ENCODE measurements around the gene LDLRAP1.

The LDLRAP1 gene

GRCh38 chr1:25562928-25563283, 19.5 kb downstream of the LDLRAP1 start:
- Histone ChIP-seq H3K79me1 (ENCODE audit: low read length) (no peaks in the 10 kb centered on the region), H3K56ac (ENCODE audit: low read length) (no peak overlapping the region), H3K27me3 (ENCODE audit: insufficient read depth, low read length, poor library complexity) (no peaks in the 10 kb centered on the region), H3K4ac (ENCODE audit: low read depth, low read length) (no peak overlapping the region), H3K23ac (ENCODE audit: low read length) (no peak overlapping the region), H3K4me1 (ENCODE audit: control insufficient read depth, low read depth, low read length) (no peaks in the 10 kb centered on the region), H3K27ac (ENCODE audit: low read depth, low read length) (no peak overlapping the region), H4K8ac (ENCODE audit: low read depth, low read length) (no peak overlapping the region), H2BK5ac (ENCODE audit: low read length) (no peak overlapping the region), H3K79me2 (ENCODE audit: control insufficient read depth, insufficient read depth, low read length) (no peaks in the 10 kb centered on the region), H3K18ac (ENCODE audit: low read length) (no peak overlapping the region), H2AK5ac (ENCODE audit: low read length) (no peak overlapping the region), H3K36me3 (ENCODE audit: control insufficient read depth, insufficient read depth, low read length) (peaks cover 1% of the 10 kb centered on the region), H3K4me2 (ENCODE audit: low read length) (no peak overlapping the region), H4K5ac (ENCODE audit: low read length) (no peak overlapping the region), H2BK120ac (ENCODE audit: low read depth, low read length) (no peak overlapping the region), H3K4me3 (ENCODE audit: low read length) (no peak overlapping the region), H2BK15ac (replicated peaks; ENCODE audit: low read depth) (no peak overlapping the region), H3K9ac (ENCODE audit: low read length) (no peak overlapping the region)
- no CpG with 5 or more reads among the region's 9 CpGs for WGBS (ENCODE audit: extremely low coverage, insufficient coverage, low lambda C conversion rate)
- no peak for DNase-seq

- H3K36me3 ChIP-seq (ENCODE audit: control insufficient read depth, insufficient read depth, low read length) = peaks cover under 1% of the 10 kb centered on the region
- H2AK5ac ChIP-seq (ENCODE audit: low read length) = no peak overlapping the region
- no peak overlapping the region for H3K27ac ChIP-seq (ENCODE audit: low read depth, low read length)
- no peak overlapping the region for H3K9ac ChIP-seq (ENCODE audit: low read length)
- no peak overlapping the region for H3K23ac ChIP-seq (ENCODE audit: low read length)
- H3K4me2 ChIP-seq (ENCODE audit: low read length) = no peak overlapping the region
- no peaks in the 10 kb centered on the region for H3K79me2 ChIP-seq (ENCODE audit: control insufficient read depth, insufficient read depth, low read length)
- WGBS (ENCODE audit: extremely low coverage, insufficient coverage, low lambda C conversion rate) = no CpG with 5 or more reads among the region's 20 CpGs
- no peak overlapping the region for H2BK5ac ChIP-seq (ENCODE audit: low read length)
- peaks cover 2% of the 10 kb centered on the region for H3K4me1 ChIP-seq (ENCODE audit: control insufficient read depth, low read depth, low read length)
- H3K79me1 ChIP-seq (ENCODE audit: low read length) = no peaks in the 10 kb centered on the region
- DNase-seq = no peak
- no peak overlapping the region for H4K8ac ChIP-seq (ENCODE audit: low read depth, low read length)
- H3K4ac ChIP-seq (ENCODE audit: low read depth, low read length) = no peak overlapping the region
- no peak overlapping the region for H3K18ac ChIP-seq (ENCODE audit: low read length)
- H2BK15ac ChIP-seq (replicated peaks; ENCODE audit: low read depth) = no peak overlapping the region
- H3K4me3 ChIP-seq (ENCODE audit: low read length) = no peak overlapping the region
- H4K5ac ChIP-seq (ENCODE audit: low read length) = no peak overlapping the region
- no peaks in the 10 kb centered on the region for H3K27me3 ChIP-seq (ENCODE audit: insufficient read depth, low read length, poor library complexity)
- H2BK120ac ChIP-seq (ENCODE audit: low read depth, low read length) = no peak overlapping the region
- no peak overlapping the region for H3K56ac ChIP-seq (ENCODE audit: low read length)
These were observed 20.2 kb downstream of the LDLRAP1 start for GRCh38 chr1:25563330-25564215.

- H3K4me2 ChIP-seq (ENCODE audit: low read length) = no peak overlapping the region
- no peak overlapping the region for H2BK120ac ChIP-seq (ENCODE audit: low read depth, low read length)
- DNase-seq = no peak
- no peak overlapping the region for H2BK5ac ChIP-seq (ENCODE audit: low read length)
- no peak overlapping the region for H3K4ac ChIP-seq (ENCODE audit: low read depth, low read length)
- H3K27me3 ChIP-seq (ENCODE audit: insufficient read depth, low read length, poor library complexity) = no peaks in the 10 kb centered on the region
- H4K8ac ChIP-seq (ENCODE audit: low read depth, low read length) = no peak overlapping the region
- no peak overlapping the region for H3K9ac ChIP-seq (ENCODE audit: low read length)
- peak overlapping the region; percentile 34 for H3K27ac ChIP-seq (ENCODE audit: low read depth, low read length)
- H3K56ac ChIP-seq (ENCODE audit: low read length) = no peak overlapping the region
- no peak overlapping the region for H4K5ac ChIP-seq (ENCODE audit: low read length)
- H3K4me1 ChIP-seq (ENCODE audit: control insufficient read depth, low read depth, low read length) = peaks cover 2% of the 10 kb centered on the region
- no CpG with 5 or more reads among the region's 14 CpGs for WGBS (ENCODE audit: extremely low coverage, insufficient coverage, low lambda C conversion rate)
- H3K4me3 ChIP-seq (ENCODE audit: low read length) = no peak overlapping the region
- no peak overlapping the region for H2BK15ac ChIP-seq (replicated peaks; ENCODE audit: low read depth)
- no peaks in the 10 kb centered on the region for H3K79me1 ChIP-seq (ENCODE audit: low read length)
- no peaks in the 10 kb centered on the region for H3K36me3 ChIP-seq (ENCODE audit: control insufficient read depth, insufficient read depth, low read length)
- H2AK5ac ChIP-seq (ENCODE audit: low read length) = no peak overlapping the region
- no peak overlapping the region for H3K18ac ChIP-seq (ENCODE audit: low read length)
- H3K79me2 ChIP-seq (ENCODE audit: control insufficient read depth, insufficient read depth, low read length) = no peaks in the 10 kb centered on the region
- H3K23ac ChIP-seq (ENCODE audit: low read length) = no peak overlapping the region
These were observed 21.6 kb downstream of the LDLRAP1 start for GRCh38 chr1:25564777-25565574.

- Histone ChIP-seq H3K27ac (ENCODE audit: low read depth, low read length) (peak overlapping the region; percentile 34), H2BK120ac (ENCODE audit: low read depth, low read length) (no peak overlapping the region), H3K4ac (ENCODE audit: low read depth, low read length) (no peak overlapping the region), H2BK5ac (ENCODE audit: low read length) (no peak overlapping the region), H3K23ac (ENCODE audit: low read length) (no peak overlapping the region), H3K9ac (ENCODE audit: low read length) (no peak overlapping the region), H3K4me3 (ENCODE audit: low read length) (no peak overlapping the region), H3K79me2 (ENCODE audit: control insufficient read depth, insufficient read depth, low read length) (no peaks in the 10 kb centered on the region), H3K4me1 (ENCODE audit: control insufficient read depth, low read depth, low read length) (peaks cover 2% of the 10 kb centered on the region), H3K4me2 (ENCODE audit: low read length) (no peak overlapping the region), H3K18ac (ENCODE audit: low read length) (no peak overlapping the region), H3K27me3 (ENCODE audit: insufficient read depth, low read length, poor library complexity) (no peaks in the 10 kb centered on the region), H3K36me3 (ENCODE audit: control insufficient read depth, insufficient read depth, low read length) (no peaks in the 10 kb centered on the region), H2AK5ac (ENCODE audit: low read length) (no peak overlapping the region), H3K56ac (ENCODE audit: low read length) (no peak overlapping the region), H4K5ac (ENCODE audit: low read length) (no peak overlapping the region), H2BK15ac (replicated peaks; ENCODE audit: low read depth) (no peak overlapping the region), H4K8ac (ENCODE audit: low read depth, low read length) (no peak overlapping the region), H3K79me1 (ENCODE audit: low read length) (no peaks in the 10 kb centered on the region)
- WGBS (ENCODE audit: extremely low coverage, insufficient coverage, low lambda C conversion rate) = no CpG with 5 or more reads among the region's 8 CpGs
- DNase-seq = no peak
These were observed 22.2 kb downstream of the LDLRAP1 start for GRCh38 chr1:25565626-25566025.

GRCh38 chr1:25566176-25566729, 22.8 kb downstream of the LDLRAP1 start:
- Histone ChIP-seq H3K56ac (ENCODE audit: low read length) (peak overlapping the region; percentile 56), H2BK15ac (replicated peaks; ENCODE audit: low read depth) (no peak overlapping the region), H3K23ac (ENCODE audit: low read length) (no peak overlapping the region), H3K4me2 (ENCODE audit: low read length) (no peak overlapping the region), H3K9ac (ENCODE audit: low read length) (no peak overlapping the region), H3K18ac (ENCODE audit: low read length) (peak overlapping the region; percentile 3), H3K4me1 (ENCODE audit: control insufficient read depth, low read depth, low read length) (peaks cover 2% of the 10 kb centered on the region), H2AK5ac (ENCODE audit: low read length) (no peak overlapping the region), H3K4ac (ENCODE audit: low read depth, low read length) (no peak overlapping the region), H3K4me3 (ENCODE audit: low read length) (no peak overlapping the region), H3K36me3 (ENCODE audit: control insufficient read depth, insufficient read depth, low read length) (no peaks in the 10 kb centered on the region), H2BK5ac (ENCODE audit: low read length) (no peak overlapping the region), H3K27ac (ENCODE audit: low read depth, low read length) (peak overlapping the region; percentile 1), H4K5ac (ENCODE audit: low read length) (no peak overlapping the region), H2BK120ac (ENCODE audit: low read depth, low read length) (no peak overlapping the region), H3K79me2 (ENCODE audit: control insufficient read depth, insufficient read depth, low read length) (no peaks in the 10 kb centered on the region), H4K8ac (ENCODE audit: low read depth, low read length) (no peak overlapping the region), H3K79me1 (ENCODE audit: low read length) (no peaks in the 10 kb centered on the region), H3K27me3 (ENCODE audit: insufficient read depth, low read length, poor library complexity) (no peaks in the 10 kb centered on the region)
- no peak for DNase-seq
- WGBS (ENCODE audit: extremely low coverage, insufficient coverage, low lambda C conversion rate) = no CpG with 5 or more reads among the region's 9 CpGs

All from mesendoderm (in vitro differentiated cells).